HG03135 (cell line): Measurements from ENCODE around the gene SLC27A2.

ENCODE experiments used
- ATAC-seq: cut with Tn5 transposase; IDR thresholded peaks from one replicate; pipeline ENCODE4 v1.9.1; 2021; ENCODE audit warnings: mild to moderate bottlenecking, moderate library complexity; ENCODE audit not compliant: unreplicated experiment

Gene SLC27A2

GRCh38 chr15:50233192-50233736, 51.3 kb downstream of the SLC27A2 start:
- no peak for ATAC-seq

DNA sequence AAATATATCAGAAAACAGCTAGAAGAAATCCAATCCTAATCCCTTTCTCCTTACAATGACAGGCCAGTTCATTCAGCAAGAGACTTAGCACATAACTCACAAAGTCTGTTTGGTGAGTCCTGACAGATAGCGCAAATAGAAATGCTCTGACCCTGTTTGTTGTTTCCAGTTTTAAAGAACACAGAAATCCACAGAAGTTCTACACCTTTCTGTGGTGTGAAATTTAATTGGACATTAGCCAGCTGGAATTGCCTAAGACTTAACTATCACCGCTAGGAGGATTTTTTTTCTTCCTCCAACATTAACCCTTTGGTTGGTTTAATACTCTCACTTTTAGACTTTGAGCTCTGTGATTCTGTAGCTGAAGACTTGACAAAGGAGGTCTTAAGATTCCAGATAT, 52.8 kb downstream of the SLC27A2 start:
- ATAC-seq, result no peak

DNA sequence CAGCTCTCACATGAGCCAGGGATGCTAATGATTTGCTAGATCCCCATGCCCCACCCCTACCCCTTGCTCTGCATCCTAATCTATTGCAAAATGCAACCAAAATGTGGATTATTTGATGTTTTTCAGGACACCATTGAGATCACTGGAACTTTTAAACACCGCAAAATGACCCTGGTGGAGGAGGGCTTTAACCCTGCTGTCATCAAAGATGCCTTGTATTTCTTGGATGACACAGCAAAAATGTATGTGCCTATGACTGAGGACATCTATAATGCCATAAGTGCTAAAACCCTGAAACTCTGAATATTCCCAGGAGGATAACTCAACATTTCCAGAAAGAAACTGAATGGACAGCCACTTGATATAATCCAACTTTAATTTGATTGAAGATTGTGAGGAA, 53.8 kb downstream of the SLC27A2 start:
- no peak for ATAC-seq

- ATAC-seq, result no peak
These were observed 54.4 kb downstream of the SLC27A2 start for GRCh38 chr15:50236433-50236832.

DNA sequence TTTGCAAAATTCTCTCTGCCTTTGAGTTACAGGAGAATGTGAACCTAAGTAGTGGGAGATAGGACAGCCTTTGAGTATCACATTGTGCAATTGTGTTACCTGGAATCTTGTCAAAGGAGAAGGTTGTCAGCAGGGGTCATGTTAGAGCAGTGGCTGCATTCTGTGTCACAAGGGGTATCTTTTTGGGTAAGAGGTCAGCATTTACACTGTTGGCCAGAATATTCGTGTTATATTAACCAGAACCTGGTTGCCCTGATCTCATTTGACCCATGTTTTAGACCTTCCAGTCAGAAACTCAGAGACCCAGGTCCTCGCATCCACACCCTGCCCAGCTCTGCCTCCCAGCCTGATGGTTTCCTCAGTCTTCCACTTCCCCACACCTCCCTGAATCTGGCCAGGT, 56.3 kb downstream of the SLC27A2 start:
- no peak for ATAC-seq

GRCh38 chr15:50241684-50242450, 59.9 kb downstream of the SLC27A2 start:
- no peak for ATAC-seq

DNA sequence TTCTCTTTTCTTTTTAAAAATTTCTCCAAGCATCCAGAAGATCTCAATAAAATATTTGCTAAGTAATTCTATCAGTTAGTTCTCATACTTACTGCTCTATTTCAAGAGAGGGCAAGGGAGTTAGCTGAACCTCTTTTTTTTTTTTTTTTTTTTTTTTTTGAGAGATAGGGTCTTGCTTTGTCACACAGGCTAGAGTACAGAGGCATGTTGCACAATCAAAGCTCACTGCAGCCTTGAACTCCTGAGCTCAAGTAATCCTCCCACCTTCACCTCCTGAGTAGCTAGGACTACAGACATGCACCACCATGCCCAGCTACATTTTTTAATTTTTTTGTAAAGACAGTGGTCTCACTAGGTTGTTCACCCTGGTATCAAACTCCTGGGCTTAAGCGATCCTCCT, 62.2 kb downstream of the SLC27A2 start:
- no peak for ATAC-seq

GRCh38 chr15:50244959-50245624, 63.1 kb downstream of the SLC27A2 start:
- ATAC-seq, result no peak

- no peak for ATAC-seq
These were observed 64.6 kb downstream of the SLC27A2 start for GRCh38 chr15:50246631-50247030.

DNA sequence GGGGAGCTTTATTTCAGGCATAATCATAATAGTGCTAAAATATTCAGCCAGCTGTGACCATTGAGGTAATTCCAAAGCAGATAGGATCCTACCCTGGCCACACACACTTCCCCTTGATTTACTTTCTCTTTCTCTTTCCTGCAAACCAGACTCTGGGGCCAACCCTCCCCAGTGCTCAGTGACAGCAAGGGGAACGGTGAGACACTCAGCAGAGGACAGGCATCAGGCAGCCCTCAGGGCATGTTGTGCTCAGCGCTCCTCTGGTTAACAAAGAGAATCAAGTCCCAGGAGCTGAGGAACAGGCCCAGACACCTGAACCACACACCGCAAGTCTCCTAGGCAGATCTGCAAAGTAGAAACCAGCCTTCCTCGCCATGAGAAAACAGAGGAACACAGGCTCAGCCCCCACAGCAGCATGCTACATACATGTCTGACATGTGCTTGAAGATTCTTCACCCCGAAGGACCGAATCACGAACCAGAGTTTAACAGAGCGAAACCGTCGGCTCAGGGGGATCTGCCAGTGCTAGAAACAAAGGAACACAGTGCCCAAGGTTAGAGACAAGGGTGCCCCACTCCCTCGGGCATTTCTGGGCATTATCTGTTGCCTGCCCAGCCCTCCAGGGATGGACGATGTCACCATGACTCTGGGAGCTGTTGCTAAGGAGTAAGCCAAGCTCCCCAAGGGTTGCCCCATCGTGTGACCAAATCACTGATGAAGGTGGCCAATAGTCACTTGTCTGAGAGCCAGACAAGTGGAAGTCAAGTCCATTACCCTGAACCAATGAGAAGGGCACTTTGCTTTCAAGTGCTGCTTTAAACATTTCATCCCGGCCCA, 66.0 kb downstream of the SLC27A2 start:
- ATAC-seq, result peak; percentile 84

DNA sequence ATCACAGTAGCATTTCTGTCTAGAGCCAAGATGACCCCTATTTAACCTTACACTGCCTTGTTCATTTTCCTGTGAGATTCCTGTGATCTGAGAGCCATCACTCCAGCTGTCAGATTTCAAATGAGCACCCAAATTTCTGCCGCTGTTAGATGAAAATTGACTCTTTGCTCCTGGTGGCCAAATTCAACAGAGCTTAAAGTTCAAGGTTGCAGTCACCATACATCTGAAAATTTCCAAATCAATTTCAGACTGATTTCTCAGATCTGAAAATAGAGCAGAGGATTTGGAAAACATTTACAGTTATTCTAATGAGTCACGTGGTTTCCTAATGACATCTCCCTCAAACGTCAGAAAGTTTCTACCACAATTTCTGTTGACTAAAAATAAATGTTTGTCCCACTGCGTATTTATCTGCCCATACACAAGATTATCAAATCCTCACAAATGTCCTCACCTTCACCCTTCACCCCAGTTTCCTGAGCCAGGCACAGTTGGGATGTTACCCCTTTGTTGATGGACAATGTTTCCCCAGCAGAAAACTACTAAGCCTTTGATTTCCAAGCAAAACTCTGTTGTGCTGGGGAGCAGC, 67.1 kb downstream of the SLC27A2 start:
- ATAC-seq, result no peak

GRCh38 chr15:50249704-50250103, 67.7 kb downstream of the SLC27A2 start:
- ATAC-seq, result no peak

DNA sequence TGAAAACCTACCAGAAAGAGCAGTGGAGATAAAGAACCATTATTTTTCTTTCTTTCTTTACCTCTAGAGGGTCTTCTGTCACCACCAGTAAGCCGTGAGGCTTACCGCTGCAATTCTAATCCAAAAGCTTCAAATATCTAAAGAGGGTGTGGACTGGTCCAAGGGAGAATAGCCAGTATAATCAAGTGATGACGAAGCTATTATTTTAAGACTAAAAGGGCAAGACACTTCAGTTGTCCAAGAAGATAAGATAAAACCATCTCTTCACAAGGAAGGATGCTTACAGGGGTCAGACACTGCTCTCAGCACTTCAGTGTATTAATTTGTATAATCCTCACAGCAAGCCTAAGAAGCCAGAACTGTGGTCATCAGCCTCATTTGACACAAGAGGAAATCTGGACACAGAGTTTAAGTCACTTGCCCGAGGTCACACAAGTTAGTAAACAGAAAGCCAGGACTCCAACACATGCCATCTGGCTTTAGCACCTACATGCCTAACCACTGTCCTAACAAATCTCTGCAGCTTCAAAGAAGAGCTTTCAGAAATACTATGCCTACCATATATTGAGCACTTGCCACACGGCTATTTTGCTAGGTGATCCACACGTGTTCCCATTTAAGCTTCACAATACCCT, 68.9 kb downstream of the SLC27A2 start:
- ATAC-seq, result no peak

GRCh38 chr15:50251638-50252182, 69.7 kb downstream of the SLC27A2 start:
- ATAC-seq, result no peak

GRCh38 chr15:50252556-50252955, 70.6 kb downstream of the SLC27A2 start:
- ATAC-seq, result no peak

GRCh38 chr15:50256188-50257041, 74.4 kb downstream of the SLC27A2 start:
- ATAC-seq, result no peak

DNA sequence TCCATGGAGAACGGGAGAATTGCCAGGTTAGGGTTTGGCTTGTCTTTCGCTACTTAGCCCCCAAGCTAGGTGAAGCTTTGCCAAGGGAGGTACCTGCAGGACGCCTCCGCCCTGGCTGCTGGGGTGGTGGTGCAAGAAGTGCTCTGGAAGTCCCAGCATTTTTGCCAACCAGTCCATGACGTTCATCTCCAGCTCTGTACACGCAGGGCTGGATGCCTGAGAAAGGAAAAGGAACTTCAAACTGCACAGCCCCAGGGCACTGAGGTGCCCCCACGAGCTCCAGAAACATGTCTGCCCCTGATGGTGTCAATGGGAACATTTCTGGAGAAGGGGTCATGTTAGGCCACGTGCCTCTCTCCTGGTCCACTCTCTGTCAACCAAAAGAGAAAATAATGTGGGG, 75.3 kb downstream of the SLC27A2 start:
- no peak for ATAC-seq

- ATAC-seq, result no peak
These were observed 75.9 kb downstream of the SLC27A2 start for GRCh38 chr15:50257924-50258323.

- ATAC-seq, result no peak
These were observed 77.3 kb downstream of the SLC27A2 start for GRCh38 chr15:50259276-50259675.
